ENCODE results near the gene CX3CR1. TPM values are rescaled to one million over a fixed set of nuclear protein-coding genes. Genes with fewer than 3 reads are reported as not detected.

CX3CR1 gene
- total and polyA plus RNA-seq, 10 of the 15 experiments (the other 5 are each of a cell fraction or from before 2014, with no cell fraction given) = 0.05 to 0.53 (median 0.15) TPM

DNA sequence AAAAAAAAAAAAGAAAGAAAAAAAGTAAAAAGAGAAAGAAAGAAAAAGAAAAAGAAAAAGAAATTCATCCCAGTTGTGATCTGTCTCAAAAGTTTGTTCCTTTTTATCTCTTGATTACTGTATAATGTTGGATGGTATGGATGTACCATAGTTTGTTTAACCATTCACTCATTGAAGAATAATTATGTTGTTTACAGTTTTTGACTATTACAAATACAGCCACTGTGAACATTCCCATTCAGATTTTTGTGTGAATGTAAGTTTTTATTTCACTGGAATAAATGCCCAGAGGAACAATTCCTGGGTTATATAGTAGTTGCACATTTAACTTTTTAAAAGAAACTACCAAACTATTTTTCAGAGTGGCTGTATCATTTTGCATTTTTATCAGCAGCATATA, 39.4 kb upstream of the CX3CR1 start:
- Histone ChIP-seq H2AFZ (ENCODE audit: control insufficient read depth, low read depth, low read length) (no peak overlapping the region), H3K79me2 (ENCODE audit: control insufficient read depth, insufficient read depth, low read length) (no peaks in the 10 kb centered on the region), H3K4me1 (ENCODE audit: control insufficient read depth, insufficient read depth, low read length) (0 out of 2 replicates have a peak, but pooled peaks cover 3% of the 10 kb centered on the region), H3K36me3 (ENCODE audit: control insufficient read depth in 2 of 2, insufficient read depth in 2 of 2, low read length in 1 of 2) (no peaks in the 10 kb centered on the region; a peak in 1 of 4 replicates), H3K4me3 (no peak overlapping the region), H3K9ac (ENCODE audit: control insufficient read depth, insufficient read depth, low read length) (no peak overlapping the region), H3K27ac (ENCODE audit: control insufficient read depth, insufficient read depth) (no peak overlapping the region), H3K27me3 (replicated peaks in 1 of 2; ENCODE audit: control insufficient read depth in 2 of 2, insufficient read depth in 2 of 2, low read length in 1 of 2) (no peaks in the 10 kb centered on the region), H4K20me1 (ENCODE audit: control insufficient read depth, insufficient read depth) (no peaks in the 10 kb centered on the region), H3K4me2 (ENCODE audit: control insufficient read depth, insufficient read depth) (no peak overlapping the region), H3K9me3 (replicated peaks; ENCODE audit: control insufficient read depth, insufficient read depth, low read length) (no peaks in the 10 kb centered on the region; the same call in 2 of the 3 replicates)
- no TSS peak for BruUV-seq (replicated peaks)
- ATAC-seq (no peak), DNase-seq (ENCODE audit: low read depth, low spot score) (no peak), FAIRE-seq (no peak)
- no peak for TF ChIP-seq GATAD2B (conservative IDR thresholded peaks at IDR 0.05; ENCODE audit: low read depth)
- ChIA-PET POLR2A (interaction anchor here (1.2 kb wide), 1 partner anchor 24 kb away, joined by 4 read pairs; no protein-coding TSS in a partner anchor), CTCF (interaction anchor here (2.0 to 3.2 kb wide), 3 partner anchors 17 to 27 kb away, joined by 5 to 14 read pairs (median 6); no protein-coding TSS in a partner anchor), RAD21 (ENCODE audit: unreplicated experiment) (interaction anchor here (1.8 kb wide), 1 partner anchor 31 kb away, joined by 9 read pairs; no protein-coding TSS in a partner anchor), SMC1A (ENCODE audit: uncharacterized antibody, unreplicated experiment) (interaction anchor here (1.2 to 1.7 kb wide), 2 partner anchors 27 to 31 kb away, joined by 5 to 7 read pairs; no protein-coding TSS in a partner anchor)
- in situ Hi-C loops (cut with MboI) = no loop called here
- intact Hi-C loops (cut with micrococcal nuclease; ENCODE audit: unreplicated experiment) = no loop called here

DNA sequence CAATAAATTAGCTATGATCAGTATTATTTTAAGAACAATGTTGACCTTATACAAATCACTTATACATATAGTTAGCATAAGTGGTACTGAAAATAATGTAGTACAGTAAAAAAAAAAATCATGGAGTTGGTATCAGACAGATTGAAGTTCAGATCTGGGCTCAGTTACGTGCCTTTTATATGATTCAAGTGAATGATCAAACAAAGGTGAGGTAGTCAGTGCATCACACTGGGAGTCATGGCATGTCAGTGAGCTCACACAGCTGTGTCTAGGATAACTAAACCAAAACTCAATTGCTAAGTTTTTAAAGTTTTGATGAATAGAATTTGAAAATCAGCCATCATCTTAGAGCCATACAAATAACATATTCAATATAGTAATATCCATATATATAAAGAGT, 38.5 kb upstream of the CX3CR1 start:
- ChIA-PET CTCF (interaction anchor here (0.8 to 3.2 kb wide), 6 partner anchors 16 to 30 kb away, joined by 3 to 14 read pairs (median 4); no protein-coding TSS in a partner anchor), RAD21 (ENCODE audit: unreplicated experiment) (interaction anchor here (0.7 to 1.8 kb wide), 2 partner anchors 22 to 30 kb away, joined by 4 to 9 read pairs; no protein-coding TSS in a partner anchor), POLR2A (interaction anchor here (1.2 kb wide), 1 partner anchor 23 kb away, joined by 4 read pairs; no protein-coding TSS in a partner anchor), SMC1A (ENCODE audit: uncharacterized antibody, unreplicated experiment) (interaction anchor here (1.2 to 1.7 kb wide), 2 partner anchors 26 to 30 kb away, joined by 5 to 7 read pairs; no protein-coding TSS in a partner anchor)
- no peak for TF ChIP-seq HDAC2 (IDR thresholded peaks at IDR 0.05)
- DNase-seq (ENCODE audit: low read depth, low spot score) (no peak), ATAC-seq (no peak), FAIRE-seq (no peak)
- H3K27ac ChIP-seq (ENCODE audit: control insufficient read depth, insufficient read depth) = no peak overlapping the region
- no peaks in the 10 kb centered on the region for H3K27me3 ChIP-seq (replicated peaks in 1 of 2; ENCODE audit: control insufficient read depth in 2 of 2, insufficient read depth in 2 of 2, low read length in 1 of 2)
- 91% methylated on average over 1 of the region's 1 CpG for WGBS (ENCODE audit: insufficient coverage, insufficient replicate concordance, low lambda C conversion rate, missing lambda C conversion rate)
- H3K79me2 ChIP-seq (ENCODE audit: control insufficient read depth, insufficient read depth, low read length) = no peaks in the 10 kb centered on the region
- no TSS peak for BruUV-seq (replicated peaks)
- 0 out of 2 replicates have a peak, but pooled peaks cover 3% of the 10 kb centered on the region for H3K4me1 ChIP-seq (ENCODE audit: control insufficient read depth, insufficient read depth, low read length)
- H3K4me3 ChIP-seq = no peak overlapping the region
- no peak overlapping the region for H3K4me2 ChIP-seq (ENCODE audit: control insufficient read depth, insufficient read depth)
- no peaks in the 10 kb centered on the region; a peak in 1 of 4 replicates for H3K36me3 ChIP-seq (ENCODE audit: control insufficient read depth in 2 of 2, insufficient read depth in 2 of 2, low read length in 1 of 2)
- H2AFZ ChIP-seq (ENCODE audit: control insufficient read depth, low read depth, low read length) = no peak overlapping the region
- intact Hi-C loops (cut with micrococcal nuclease; ENCODE audit: unreplicated experiment) = no loop called here
- no peak overlapping the region for H3K9ac ChIP-seq (ENCODE audit: control insufficient read depth, insufficient read depth, low read length)
- in situ Hi-C loops (cut with MboI) = no loop called here
- no peaks in the 10 kb centered on the region; the same call in 2 of the 3 replicates for H3K9me3 ChIP-seq (replicated peaks; ENCODE audit: control insufficient read depth, insufficient read depth, low read length)
- no peaks in the 10 kb centered on the region for H4K20me1 ChIP-seq (ENCODE audit: control insufficient read depth, insufficient read depth)
